DOHH2 (cell line): Measurements from ENCODE around the gene ANG.

ENCODE experiments used
- H3F3A ChIP-seq: fragments of 200-600 bp; sonication (generic), shearing (Covaris generic); 2 replicates; pipeline ENCODE4 v1.6.0; 2016; ENCODE audit warnings: antibody characterized with exemption, mild to moderate bottlenecking; ENCODE audit not compliant: control insufficient read depth, insufficient read depth
- H3K27ac ChIP-seq: fragments of 200-600 bp; sonication (generic); 2 replicates; pipeline ENCODE4 v1.5.1; 2014; ENCODE audit warnings: low read depth, mild to moderate bottlenecking, low read length, moderate library complexity
- H3K27me3 ChIP-seq: fragments of 200-600 bp; sonication (generic); 2 replicates; pipeline ENCODE4 v1.6.1; 2014; ENCODE audit warnings: mild to moderate bottlenecking, low read length, mixed read lengths; ENCODE audit not compliant: control insufficient read depth
- H3K36me3 ChIP-seq: fragments of 200-600 bp; sonication (generic); 2 replicates; pipeline ENCODE4 v1.6.1; 2014; ENCODE audit warnings: mild to moderate bottlenecking, low read length, moderate library complexity, mixed read lengths; ENCODE audit not compliant: control insufficient read depth
- H3K4me1 ChIP-seq: fragments of 200-600 bp; sonication (generic); 2 replicates; pipeline ENCODE4 v1.6.1; 2014; ENCODE audit warnings: mild to moderate bottlenecking, low read length, mixed read lengths; ENCODE audit not compliant: control insufficient read depth
- H3K4me2 ChIP-seq: fragments of 200-600 bp; sonication (generic); 2 replicates; pipeline ENCODE4 v1.6.0; 2014; ENCODE audit warnings: mild to moderate bottlenecking, low read length, moderate library complexity
- H3K4me3 ChIP-seq: fragments of 200-600 bp; sonication (generic); 2 replicates; pipeline ENCODE4 v1.5.1; 2014; ENCODE audit warnings: mild to moderate bottlenecking, low read length, mixed read lengths
- H3K79me2 ChIP-seq: fragments of 200-600 bp; sonication (generic); 2 replicates; pipeline ENCODE4 v1.6.1; 2014; ENCODE audit warnings: mild to moderate bottlenecking, low read length, mixed read lengths; ENCODE audit not compliant: control insufficient read depth
- H3K9me2 ChIP-seq: fragments of 200-600 bp; sonication (generic); replicated peaks from 2 replicates; pipeline ENCODE4 v1.6.1; 2014; ENCODE audit warnings: mild to moderate bottlenecking, low read length, mixed read lengths; ENCODE audit not compliant: control insufficient read depth
- H3K9me3 ChIP-seq: fragments of 200-600 bp; sonication (generic); 2 replicates; pipeline ENCODE4 v1.6.1; 2014; ENCODE audit warnings: antibody characterized with exemption, low read length, mixed read lengths; ENCODE audit not compliant: control insufficient read depth, insufficient read depth
- H4K20me1 ChIP-seq: fragments of 200-600 bp; sonication (generic); 2 replicates; pipeline ENCODE4 v1.6.0; 2014; ENCODE audit warnings: low read depth, mild to moderate bottlenecking, antibody characterized with exemption, low read length, moderate library complexity; ENCODE audit not compliant: control insufficient read depth, insufficient read depth
- EZH2phosphoT487 ChIP-seq: fragments of 200-600 bp; sonication (generic); IDR thresholded peaks from 2 replicates; pipeline ENCODE4 v1.6.1; 2017; ENCODE audit warnings: borderline replicate concordance, mild to moderate bottlenecking, antibody characterized with exemption, low read length, moderate library complexity, mixed read lengths
- TF ChIP-seq, protein P1 (sequence below): fragments of 200-600 bp; sonication (generic); IDR thresholded peaks from one replicate; pipeline ENCODE4 v1.5.1; 2014; ENCODE audit warnings: antibody characterized with exemption, mild to moderate bottlenecking, low read depth, low read length; ENCODE audit not compliant: poor library complexity, severe bottlenecking

Gene ANG

DNA sequence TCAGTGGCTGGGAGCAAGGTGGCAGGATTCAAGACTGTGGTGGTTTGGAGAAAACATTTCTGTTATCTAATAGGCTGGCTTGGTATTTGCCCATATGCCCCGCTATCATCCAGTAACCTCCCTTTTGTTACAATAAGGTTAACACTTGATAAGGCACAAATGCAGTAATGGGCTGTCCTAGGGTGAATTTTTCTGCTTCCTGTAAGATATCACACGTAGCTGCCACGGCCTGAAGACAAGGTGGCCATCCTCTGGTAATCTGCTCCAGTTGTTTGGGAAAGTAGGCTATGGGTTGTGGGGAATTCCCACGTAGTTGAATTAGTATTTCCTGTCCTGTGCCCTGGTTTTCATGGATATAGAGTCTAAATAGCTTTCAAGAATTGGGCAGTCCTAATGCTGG, 23.1 kb downstream of the ANG start:
- no peaks in the 10 kb centered on the region for H3K27me3 ChIP-seq

DNA sequence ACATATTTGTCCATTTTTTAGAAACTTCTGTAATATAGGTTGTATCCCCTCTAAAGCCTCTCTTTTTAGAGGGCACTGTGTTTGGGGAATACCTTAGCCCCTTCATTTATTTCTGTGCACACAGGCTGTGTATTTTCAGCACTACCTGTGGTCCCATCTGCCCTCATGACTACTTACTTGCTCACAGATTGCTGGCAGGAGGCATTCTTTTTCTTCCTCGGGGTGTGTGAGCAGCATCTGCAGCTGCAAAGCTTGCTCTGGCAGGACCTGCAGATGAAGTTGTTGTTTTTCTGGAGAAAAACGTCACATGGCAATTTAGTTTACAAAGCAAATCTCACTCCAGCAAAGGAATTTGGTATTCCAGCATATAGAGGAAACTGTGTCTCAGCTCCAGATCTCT, 24.3 kb downstream of the ANG start:
- no peak for TF ChIP-seq EZH2phosphoT487
- TF ChIP-seq, protein P1, sequence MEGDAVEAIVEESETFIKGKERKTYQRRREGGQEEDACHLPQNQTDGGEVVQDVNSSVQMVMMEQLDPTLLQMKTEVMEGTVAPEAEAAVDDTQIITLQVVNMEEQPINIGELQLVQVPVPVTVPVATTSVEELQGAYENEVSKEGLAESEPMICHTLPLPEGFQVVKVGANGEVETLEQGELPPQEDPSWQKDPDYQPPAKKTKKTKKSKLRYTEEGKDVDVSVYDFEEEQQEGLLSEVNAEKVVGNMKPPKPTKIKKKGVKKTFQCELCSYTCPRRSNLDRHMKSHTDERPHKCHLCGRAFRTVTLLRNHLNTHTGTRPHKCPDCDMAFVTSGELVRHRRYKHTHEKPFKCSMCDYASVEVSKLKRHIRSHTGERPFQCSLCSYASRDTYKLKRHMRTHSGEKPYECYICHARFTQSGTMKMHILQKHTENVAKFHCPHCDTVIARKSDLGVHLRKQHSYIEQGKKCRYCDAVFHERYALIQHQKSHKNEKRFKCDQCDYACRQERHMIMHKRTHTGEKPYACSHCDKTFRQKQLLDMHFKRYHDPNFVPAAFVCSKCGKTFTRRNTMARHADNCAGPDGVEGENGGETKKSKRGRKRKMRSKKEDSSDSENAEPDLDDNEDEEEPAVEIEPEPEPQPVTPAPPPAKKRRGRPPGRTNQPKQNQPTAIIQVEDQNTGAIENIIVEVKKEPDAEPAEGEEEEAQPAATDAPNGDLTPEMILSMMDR, result no peak
- H3K27ac ChIP-seq, result no peak overlapping the region
- H3K79me2 ChIP-seq, result no peaks in the 10 kb centered on the region
- H3K4me3 ChIP-seq, result no peak overlapping the region
- no peaks in the 10 kb centered on the region for H3K27me3 ChIP-seq
- no peaks in the 10 kb centered on the region for H3K4me1 ChIP-seq
- H4K20me1 ChIP-seq, result no peaks in the 10 kb centered on the region
- no peaks in the 10 kb centered on the region for H3F3A ChIP-seq
- H3K9me2 ChIP-seq, result no peaks in the 10 kb centered on the region
- no peaks in the 10 kb centered on the region for H3K9me3 ChIP-seq
- no peak overlapping the region for H3K4me2 ChIP-seq
- H3K36me3 ChIP-seq, result no peaks in the 10 kb centered on the region

More for the DNA sequence above, 23.1 kb downstream of the ANG start:
- Histone ChIP-seq H3K9me2 (no peaks in the 10 kb centered on the region), H3K27ac (no peak overlapping the region), H3K79me2 (no peaks in the 10 kb centered on the region), H3K4me1 (no peaks in the 10 kb centered on the region), H3K36me3 (no peaks in the 10 kb centered on the region), H3K4me2 (no peak overlapping the region), H4K20me1 (no peaks in the 10 kb centered on the region), H3K9me3 (peaks cover 2% of the 10 kb centered on the region; the same call in 1 of the 2 replicates), H3F3A (no peaks in the 10 kb centered on the region), H3K4me3 (no peak overlapping the region)
- TF ChIP-seq, protein P1, result no peak
- no peak for TF ChIP-seq EZH2phosphoT487

DNA sequence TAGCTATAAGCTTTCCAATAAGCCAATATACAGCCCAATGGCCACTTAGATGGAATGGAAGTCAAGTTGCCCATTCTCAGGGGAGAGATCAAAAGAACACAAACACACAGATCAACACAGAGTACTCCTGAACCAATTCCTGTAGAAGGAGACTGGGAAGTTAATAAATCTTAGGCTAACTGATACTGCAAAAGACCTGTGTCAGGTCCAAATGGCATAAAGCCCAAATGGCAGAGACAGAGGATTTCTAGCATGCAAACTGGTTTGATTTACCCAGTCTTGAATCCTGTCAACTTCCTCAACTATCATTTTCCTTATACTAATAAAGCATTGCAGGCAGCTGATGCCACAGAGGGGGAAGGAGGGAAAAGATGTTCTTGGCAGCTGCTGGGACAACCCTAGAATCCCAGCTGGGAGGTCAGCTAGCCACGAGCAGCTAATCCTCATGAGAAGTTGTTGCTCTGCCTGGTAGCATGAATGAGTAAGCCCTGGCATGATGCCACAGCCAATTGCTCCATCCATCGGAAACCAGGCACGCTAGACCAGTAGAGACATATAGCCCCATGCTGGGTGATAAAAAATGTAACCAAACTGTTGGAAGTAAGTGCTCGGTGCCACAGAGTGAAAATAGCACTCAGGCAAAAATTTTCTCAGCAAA, 26.2 kb downstream of the ANG start:
- H3K27me3 ChIP-seq, result peaks cover under 1% of the 10 kb centered on the region
- H3K4me1 ChIP-seq, result no peaks in the 10 kb centered on the region
- H3K36me3 ChIP-seq, result no peaks in the 10 kb centered on the region
- H3K27ac ChIP-seq, result no peak overlapping the region
- TF ChIP-seq, protein P1, result no peak
- no peak for TF ChIP-seq EZH2phosphoT487
- H3K9me2 ChIP-seq, result no peaks in the 10 kb centered on the region
- H3F3A ChIP-seq, result no peaks in the 10 kb centered on the region
- H3K79me2 ChIP-seq, result no peaks in the 10 kb centered on the region
- no peak overlapping the region for H3K4me2 ChIP-seq
- H3K4me3 ChIP-seq, result no peak overlapping the region
- no peaks in the 10 kb centered on the region for H4K20me1 ChIP-seq
- no peaks in the 10 kb centered on the region for H3K9me3 ChIP-seq
